Endothelial cell of umbilical vein (primary cell): ENCODE measurements around the gene LUC7L. TPM values are rescaled to one million over a fixed set of nuclear protein-coding genes. Genes with fewer than 3 reads are reported as not detected.

Experiments
- BruUV-seq: library from RNA; stranded (reverse); fragments of 400-500 nt; replicated peaks from 2 replicates; lab custom pipeline; 2021; lab: Mats Ljungman, UMichigan
- CTCF ChIA-PET: fragments of 300-600, 350-600 bp; sonication (Branson Sonifier 250); formaldehyde crosslinking; loops from one replicate; lab custom pipeline; 2021; ENCODE audit warnings: antibody characterized with exemption, inconsistent platforms; lab: Charles Lee
- POLR2A ChIA-PET: fragments of 300-600, 350-600 bp; sonication (Branson Sonifier 250); formaldehyde crosslinking; loops from one replicate; lab custom pipeline; 2021; ENCODE audit warnings: antibody characterized with exemption, inconsistent platforms; lab: Charles Lee
- DNase-seq: peaks from one replicate; pipeline ENCODE4 v3.0.0-alpha.2; 2011; ENCODE audit warnings: low read depth, low spot score
- FAIRE-seq: peaks from 2 replicates; lab custom pipeline; 2011; peaks lifted over from hg19 to GRCh38; lab: Jason Lieb, UNC
- H2AFZ ChIP-seq: 2 replicates; pipeline ENCODE4 v1.6.0; 2012; ENCODE audit warnings: low read depth, low read length, control low read depth, inconsistent platforms
- H3K27ac ChIP-seq: 2 replicates; pipeline ENCODE4 v1.5.1; 2011; ENCODE audit warnings: low read depth, mild to moderate bottlenecking, control low read depth, low read length, moderate library complexity; ENCODE audit not compliant: insufficient read depth
- H3K27me3 ChIP-seq, 2 experiments: 2 replicates each; pipeline versions ENCODE4 v1.6.0 to v1.6.1; 2011; ENCODE audit warnings: low read length in 2 of 2, mixed read lengths in 1 of 2; ENCODE audit not compliant: control insufficient read depth in 2 of 2, insufficient read depth in 2 of 2
- H3K36me3 ChIP-seq, 2 experiments: 2 replicates in 1 of 2; 3 replicates in 1 of 2; pipeline ENCODE4 v1.5.1; 2011; ENCODE audit warnings: low read length in 2 of 2, mild to moderate bottlenecking in 1 of 2, moderate library complexity in 1 of 2; ENCODE audit not compliant: control insufficient read depth in 2 of 2, insufficient read depth in 2 of 2; ENCODE audit errors: extremely low read depth in 1 of 2
- H3K4me1 ChIP-seq: 3 replicates; pipeline ENCODE4 v1.5.1; 2011; ENCODE audit warnings: mild to moderate bottlenecking, low read length; ENCODE audit not compliant: control insufficient read depth, insufficient read depth; ENCODE audit errors: extremely low read depth
- H3K4me2 ChIP-seq: 2 replicates; pipeline ENCODE4 v1.6.1; 2011; ENCODE audit warnings: low read length, control low read depth, mixed read lengths; ENCODE audit not compliant: insufficient read depth
- H3K4me3 ChIP-seq, 3 experiments: fragments of 200-600 bp in 1 of 3; sonication (generic), shearing (Covaris generic) in 1 of 3; replicated peaks in 1 of 3; 2 replicates each; pipeline ENCODE4 v1.5.1; 2011 to 2016; ENCODE audit warnings: control low read depth in 3 of 3, low read length in 3 of 3, mild to moderate bottlenecking in 2 of 3, inconsistent platforms in 1 of 3, low read depth in 1 of 3, moderate library complexity in 1 of 3; ENCODE audit not compliant: insufficient read depth in 1 of 3
- H3K79me2 ChIP-seq: 2 replicates; pipeline ENCODE4 v1.6.0; 2012; ENCODE audit warnings: low read length, inconsistent platforms; ENCODE audit not compliant: control insufficient read depth, insufficient read depth
- H3K9ac ChIP-seq: replicated peaks from 2 replicates; pipeline ENCODE3; 2011; ENCODE audit warnings: low read length, control low read depth; ENCODE audit not compliant: insufficient read depth; ENCODE audit errors: extremely low read depth
- H3K9me1 ChIP-seq: replicated peaks from 3 replicates; pipeline ENCODE4 v1.6.0; 2011; ENCODE audit warnings: mild to moderate bottlenecking, low read length; ENCODE audit not compliant: control insufficient read depth, insufficient read depth; ENCODE audit errors: extremely low read depth
- H3K9me3 ChIP-seq: replicated peaks from 2 replicates; pipeline ENCODE4 v1.5.1; 2012; ENCODE audit warnings: low read length, inconsistent platforms; ENCODE audit not compliant: control insufficient read depth, insufficient read depth
- H4K20me1 ChIP-seq: replicated peaks from 2 replicates; pipeline ENCODE3; 2011; ENCODE audit warnings: mild to moderate bottlenecking, low read length; ENCODE audit not compliant: control insufficient read depth, insufficient read depth; ENCODE audit errors: extremely low read depth
- CTCF ChIP-seq, 2 donors: IDR thresholded peaks; 1 replicate in 1 of 2; 2 replicates in 1 of 2; pipeline ENCODE4 v1.5.1; 2011; ENCODE audit warnings: low read length in 2 of 2, mild to moderate bottlenecking in 2 of 2, moderate library complexity in 2 of 2, control low read depth in 1 of 2, inconsistent platforms in 1 of 2, low read depth in 1 of 2; ENCODE audit not compliant: insufficient read depth in 1 of 2; ENCODE audit errors: extremely low read depth in 1 of 2
- EZH2 ChIP-seq: IDR thresholded peaks from 2 replicates; pipeline ENCODE4 v1.6.1; 2012; ENCODE audit warnings: borderline replicate concordance, low read depth, mild to moderate bottlenecking, moderate library complexity, low read length, inconsistent platforms; ENCODE audit not compliant: severe bottlenecking
- FOS ChIP-seq: IDR thresholded peaks from 2 replicates; pipeline ENCODE4 v1.6.1; 2011; ENCODE audit warnings: mild to moderate bottlenecking, low read length, moderate library complexity, borderline replicate concordance; ENCODE audit not compliant: insufficient read depth
- GATA2 ChIP-seq: IDR thresholded peaks from 2 replicates; pipeline ENCODE4 v1.7.0; 2011; ENCODE audit warnings: low read depth, mild to moderate bottlenecking, moderate library complexity, mixed read lengths, low read length; ENCODE audit not compliant: insufficient read length, insufficient read depth
- JUN ChIP-seq: IDR thresholded peaks from 2 replicates; pipeline ENCODE4 v1.6.1; 2011; ENCODE audit warnings: borderline replicate concordance, low read depth; ENCODE audit not compliant: insufficient read length, insufficient read depth
- MAX ChIP-seq: IDR thresholded peaks from 2 replicates; pipeline ENCODE4 v1.6.1; 2011; ENCODE audit not compliant: insufficient read depth, insufficient read length
- MYC ChIP-seq: IDR thresholded peaks from one replicate; pipeline ENCODE4 v1.6.1; 2011; ENCODE audit warnings: mild to moderate bottlenecking, low read depth, low read length
- POLR2A ChIP-seq: IDR thresholded peaks from 2 replicates; pipeline ENCODE4 v1.6.1; 2012; ENCODE audit warnings: low read depth, mild to moderate bottlenecking, control low read depth, low read length
- POLR2AphosphoS5 ChIP-seq: IDR thresholded peaks from 2 replicates; pipeline ENCODE4 v1.6.1; 2012; ENCODE audit warnings: low read depth, mild to moderate bottlenecking, control low read depth, low read length, moderate library complexity; ENCODE audit not compliant: insufficient read depth
- dilution Hi-C: fragments of 300-500 bp; cut with MboI; formaldehyde crosslinking; loops from one replicate; pipeline ENCODE4 v1.15.0; 2019; ENCODE audit warnings: low sequenced_read_pairs; ENCODE audit not compliant: extremely low pct_ligation_motif_present
- intact Hi-C: fragments of 100-400 bp; cut with micrococcal nuclease; formaldehyde crosslinking; loops from one replicate; pipeline ENCODE4 v1.10.0; 2022
- polyA plus RNA-seq, 4 experiments: library from polyadenylated mRNA; depleted of rRNA in 3 of 4; stranded (reverse) in 3 of 4; unstranded in 1 of 4; fragments of >200 nt; gene quantifications; 2 replicates each; pipeline versions ENCODE4 v1.2.1 to v1.2.3, GENCODE V29; 2011 to 2012; ENCODE audit warnings: missing spikeins in 1 of 4
- total RNA-seq: library from RNA; stranded (reverse); gene quantifications from 2 replicates; pipeline ENCODE4 v1.2.3, GENCODE V29; 2021

The LUC7L gene
- total and polyA plus RNA-seq, 2 donors (not counting 3 experiments of a cell fraction or from before 2014, with no cell fraction given) = 75.4 to 94.7 TPM

- dilution Hi-C loops = no loop called here
- Histone ChIP-seq H3K9me1 (no peaks in the 10 kb centered on the region), H3K79me2 (no peaks in the 10 kb centered on the region), H3K4me3 (no peak overlapping the region), H2AFZ (no peak overlapping the region), H3K9me3 (no peaks in the 10 kb centered on the region), H4K20me1 (no peaks in the 10 kb centered on the region), H3K36me3 (no peaks in the 10 kb centered on the region), H3K9ac (no peak overlapping the region), H3K27me3 (no peaks in the 10 kb centered on the region), H3K4me1 (peaks cover 6% of the 10 kb centered on the region), H3K27ac (no peak overlapping the region), H3K4me2 (no peak overlapping the region)
- CTCF ChIA-PET = no interaction called here
- FAIRE-seq (no peak), DNase-seq (no peak)
- TF ChIP-seq FOS = no peak
- no peak for TF ChIP-seq POLR2AphosphoS5
- TF ChIP-seq EZH2 = no peak
- BruUV-seq = no TSS peak
- POLR2A ChIA-PET = no interaction called here
- intact Hi-C loops = no loop called here
Measured at GRCh38 chr16:245105-245504, 15.9 kb upstream of the LUC7L start.

GRCh38 chr16:243348-243747 lies 14.1 kb upstream of the LUC7L start:
- peaks cover 6% of the 10 kb centered on the region for H3K4me1 ChIP-seq
- no peak overlapping the region for H3K9ac ChIP-seq
- POLR2A ChIA-PET = no interaction called here
- no peak overlapping the region for H3K4me3 ChIP-seq
- BruUV-seq = no TSS peak
- H3K9me3 ChIP-seq = no peaks in the 10 kb centered on the region
- no peak for FAIRE-seq
- H3K27ac ChIP-seq = no peak overlapping the region
- no peaks in the 10 kb centered on the region for H3K9me1 ChIP-seq
- H2AFZ ChIP-seq = no peak overlapping the region
- no peaks in the 10 kb centered on the region for H3K27me3 ChIP-seq
- H4K20me1 ChIP-seq = no peaks in the 10 kb centered on the region
- H3K4me2 ChIP-seq = no peak overlapping the region
- intact Hi-C loops (no loop called here), dilution Hi-C loops (no loop called here)
- H3K79me2 ChIP-seq = no peaks in the 10 kb centered on the region
- no peak for DNase-seq
- TF ChIP-seq EZH2 (no peak), MAX (no peak), JUN (no peak), CTCF (IDR thresholded peaks at IDR 0.05; ENCODE audit: extremely low read depth in 1 of 2, insufficient read depth in 1 of 2, low read depth in 1 of 2, low read length in 2 of 2) (no peak), POLR2AphosphoS5 (no peak), POLR2A (no peak), GATA2 (no peak), MYC (no peak), FOS (no peak)
- H3K36me3 ChIP-seq = no peaks in the 10 kb centered on the region
- CTCF ChIA-PET = interaction anchor here (2.1 kb wide), 1 partner anchor 8 kb away, joined by 4 read pairs; the partner anchor contains the start of gene FAM234A
